Measurements from ENCODE around the gene SCAMP2.
"Not testable (repeated sequence)": the region's sequence is repeated elsewhere in the genome, so short reads cannot be mapped to it uniquely, and the experiment has no call there.

SCAMP2 gene

GRCh38 chr15:74890665-74890960, 17.4 kb upstream of the SCAMP2 start:
- DNase-seq (ENCODE audit: low read depth in 2 of 2), result no peak

GRCh38 chr15:74889883-74890664, 16.9 kb upstream of the SCAMP2 start, which contains the start of gene MPI:
MPI (plus strand) TSS chr15:74890042; CDS start chr15:74890074, 32 bp downstream.
- DNase-seq (ENCODE audit: low read depth in 2 of 2), result peak; percentile 47 to 75

GRCh38 chr15:74889390-74889882, 16.3 kb upstream of the SCAMP2 start:
- no peak for DNase-seq (ENCODE audit: low read depth in 2 of 2)

- DNase-seq (ENCODE audit: low read depth in 2 of 2), result no peak
Observed at GRCh38 chr15:74888716-74889115, 15.6 kb upstream of the SCAMP2 start.

GRCh38 chr15:74887537-74888193, 14.5 kb upstream of the SCAMP2 start:
- not testable (repeated sequence) for DNase-seq (ENCODE audit: low read depth in 2 of 2)

GRCh38 chr15:74885461-74885860, 12.3 kb upstream of the SCAMP2 start:
- DNase-seq (ENCODE audit: low read depth in 2 of 2), result no peak

- DNase-seq (ENCODE audit: low read depth in 2 of 2), result no peak
Observed at GRCh38 chr15:74884428-74885223, 11.5 kb upstream of the SCAMP2 start.

- DNase-seq (ENCODE audit: low read depth in 2 of 2), result no peak
Observed at GRCh38 chr15:74882528-74882927, 9.4 kb upstream of the SCAMP2 start.

GRCh38 chr15:74878273-74878672, 5.1 kb upstream of the SCAMP2 start:
- no peak for DNase-seq (ENCODE audit: low read depth in 2 of 2)

GRCh38 chr15:74873756-74874424, 725 bp upstream of the SCAMP2 start:
- no peak for DNase-seq (ENCODE audit: low read depth in 2 of 2)

GRCh38 chr15:74872702-74873035, 496 bp downstream of the SCAMP2 start:
- no peak for DNase-seq (ENCODE audit: low read depth in 2 of 2)

- no peak for DNase-seq (ENCODE audit: low read depth in 2 of 2)
Observed at GRCh38 chr15:74870436-74871215, 2.5 kb downstream of the SCAMP2 start.

GRCh38 chr15:74869726-74870407, 3.3 kb downstream of the SCAMP2 start:
- DNase-seq (ENCODE audit: low read depth in 2 of 2), result no peak

- DNase-seq (ENCODE audit: low read depth in 2 of 2), result no peak
Observed at GRCh38 chr15:74869372-74869725, 3.8 kb downstream of the SCAMP2 start.

- no peak for DNase-seq (ENCODE audit: low read depth in 2 of 2)
Observed at GRCh38 chr15:74868059-74868458, 5.1 kb downstream of the SCAMP2 start.

GRCh38 chr15:74867466-74868038, 5.6 kb downstream of the SCAMP2 start:
- DNase-seq (ENCODE audit: low read depth in 2 of 2), result no peak

GRCh38 chr15:74866090-74866489, 7.1 kb downstream of the SCAMP2 start:
- DNase-seq (ENCODE audit: low read depth in 2 of 2), result no peak

GRCh38 chr15:74865316-74865715, 7.8 kb downstream of the SCAMP2 start:
- DNase-seq (ENCODE audit: low read depth in 2 of 2), result no peak

GRCh38 chr15:74864296-74864695, 8.9 kb downstream of the SCAMP2 start:
- DNase-seq (ENCODE audit: low read depth in 2 of 2), result no peak
